ENCODE data around the gene RPUSD1.

The RPUSD1 gene

DNA sequence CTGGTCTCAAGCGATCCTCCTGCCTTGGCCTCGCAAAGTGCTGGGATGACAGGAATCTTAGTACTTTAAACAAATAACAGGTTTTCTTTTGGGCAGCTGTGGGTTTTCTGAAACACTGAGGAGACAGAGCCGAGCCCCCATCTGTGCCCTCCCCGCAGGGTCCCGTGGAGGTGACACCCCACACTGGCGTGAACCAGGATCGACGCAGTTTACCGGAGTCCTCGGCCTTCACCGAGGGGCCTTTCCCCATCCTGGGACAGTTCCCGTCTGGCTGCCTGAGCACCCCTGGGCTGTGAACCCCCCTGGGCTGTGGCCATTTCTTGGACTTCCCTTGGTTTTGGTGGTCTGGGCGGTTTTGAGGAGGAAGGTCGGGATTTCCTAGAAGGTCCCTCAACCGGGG is 27.7 kb upstream of the RPUSD1 start:
- Histone ChIP-seq H3K4me3 (ENCODE audit: low read length) (no peak overlapping the region), H3K27ac (ENCODE audit: low read depth, low read length) (no peak overlapping the region), H3K27me3 (ENCODE audit: control insufficient read depth, insufficient read depth, low read length) (peaks cover 5% of the 10 kb centered on the region), H3K9ac (ENCODE audit: low read length) (no peak overlapping the region), H3K4me1 (ENCODE audit: control insufficient read depth, insufficient read depth, low read length) (no peaks in the 10 kb centered on the region), H3K36me3 (ENCODE audit: control insufficient read depth, insufficient read depth, low read length) (no peaks in the 10 kb centered on the region)

DNA sequence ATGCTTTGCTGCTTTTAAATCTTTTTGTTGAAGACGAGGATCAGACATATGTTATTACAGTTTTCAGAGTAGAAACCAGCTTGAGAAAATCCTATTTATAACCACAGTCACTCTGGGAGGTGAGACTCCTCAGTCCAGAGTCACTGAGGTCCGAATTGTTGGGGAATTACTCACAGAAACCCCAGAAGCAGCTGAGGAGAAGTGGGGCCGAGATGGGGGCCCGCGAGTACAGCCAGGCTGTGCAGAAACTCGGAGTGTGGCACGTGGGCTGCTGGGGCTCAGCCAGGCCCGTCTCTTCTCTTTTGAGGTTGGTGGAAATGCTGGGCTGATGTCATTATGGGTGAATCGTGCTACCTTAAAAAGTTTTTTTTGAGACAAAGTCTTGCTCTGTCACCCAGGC is 26.8 kb upstream of the RPUSD1 start:
- H3K27ac ChIP-seq (ENCODE audit: low read depth, low read length): no peak overlapping the region
- peaks cover 5% of the 10 kb centered on the region for H3K27me3 ChIP-seq (ENCODE audit: control insufficient read depth, insufficient read depth, low read length)
- H3K4me1 ChIP-seq (ENCODE audit: control insufficient read depth, insufficient read depth, low read length): no peaks in the 10 kb centered on the region
- no peak overlapping the region for H3K9ac ChIP-seq (ENCODE audit: low read length)
- H3K4me3 ChIP-seq (ENCODE audit: low read length): no peak overlapping the region
- H3K36me3 ChIP-seq (ENCODE audit: control insufficient read depth, insufficient read depth, low read length): no peaks in the 10 kb centered on the region

DNA sequence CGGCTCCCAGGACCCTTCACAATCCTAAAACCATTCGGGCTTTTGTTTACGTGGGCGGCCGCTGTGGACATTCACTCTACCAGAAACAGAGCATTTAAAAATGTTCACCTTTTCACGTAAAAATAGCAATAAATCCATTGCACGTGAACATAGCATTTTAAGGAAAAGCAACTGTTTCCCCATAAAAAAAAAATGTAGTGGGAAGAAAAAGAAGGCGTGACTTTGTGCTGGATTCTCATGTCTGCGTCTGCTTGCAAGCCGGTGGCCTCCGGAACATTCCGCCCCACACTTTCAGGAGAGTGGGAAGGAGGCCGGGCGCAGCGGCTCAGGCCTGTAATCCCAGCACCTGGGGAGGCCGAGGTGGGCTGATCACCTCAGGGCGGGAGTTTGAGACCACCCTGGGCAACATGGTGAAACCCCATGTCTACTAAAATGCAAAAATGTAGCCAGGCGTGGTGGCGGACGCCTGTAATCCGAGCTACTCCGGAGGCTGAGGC is 25.8 kb upstream of the RPUSD1 start:
- Histone ChIP-seq H3K9ac (ENCODE audit: low read length) (no peak overlapping the region), H3K4me3 (ENCODE audit: low read length) (no peak overlapping the region), H3K36me3 (ENCODE audit: control insufficient read depth, insufficient read depth, low read length) (no peaks in the 10 kb centered on the region), H3K4me1 (ENCODE audit: control insufficient read depth, insufficient read depth, low read length) (no peaks in the 10 kb centered on the region), H3K27ac (ENCODE audit: low read depth, low read length) (no peak overlapping the region), H3K27me3 (ENCODE audit: control insufficient read depth, insufficient read depth, low read length) (peaks cover 5% of the 10 kb centered on the region)

DNA sequence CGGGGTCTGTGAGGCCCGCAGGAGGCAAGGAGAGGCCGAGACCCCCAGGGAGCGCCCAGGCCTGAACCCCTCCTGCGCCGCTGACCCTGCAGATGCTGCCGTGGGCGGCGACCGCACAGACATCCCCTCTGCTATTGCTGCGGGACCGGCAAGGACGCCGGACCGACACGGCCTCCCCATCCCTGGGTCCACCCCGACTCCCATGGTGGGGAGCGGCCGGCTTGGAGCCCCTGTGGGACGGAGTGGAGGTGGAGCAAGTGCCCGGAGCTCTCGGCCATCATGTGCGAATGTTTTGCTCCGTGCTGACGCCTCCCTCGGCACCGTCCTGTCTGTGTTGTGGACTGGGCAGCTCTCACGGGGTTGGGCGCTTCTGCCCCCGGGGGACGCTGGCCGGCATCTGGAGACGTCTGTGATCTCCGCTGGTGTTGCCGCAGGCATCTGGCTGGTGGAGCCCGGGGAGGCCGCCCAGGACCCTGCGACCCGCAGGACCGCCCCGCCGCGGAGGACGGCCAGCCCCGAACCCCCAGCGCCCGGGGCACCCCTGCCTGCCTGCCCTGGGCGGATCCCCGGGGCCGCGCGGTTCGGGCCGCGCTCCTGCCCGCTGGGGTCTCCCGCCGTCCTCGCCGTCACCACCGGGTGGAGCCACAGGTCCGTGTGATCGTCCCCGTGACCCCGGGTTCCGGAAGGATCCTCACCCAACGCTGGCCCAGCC is 25.2 kb upstream of the RPUSD1 start:
- Histone ChIP-seq H3K27me3 (ENCODE audit: control insufficient read depth, insufficient read depth, low read length) (peaks cover 5% of the 10 kb centered on the region), H3K9ac (ENCODE audit: low read length) (no peak overlapping the region), H3K4me3 (ENCODE audit: low read length) (no peak overlapping the region), H3K36me3 (ENCODE audit: control insufficient read depth, insufficient read depth, low read length) (no peaks in the 10 kb centered on the region), H3K4me1 (ENCODE audit: control insufficient read depth, insufficient read depth, low read length) (peaks cover 3% of the 10 kb centered on the region), H3K27ac (ENCODE audit: low read depth, low read length) (no peak overlapping the region)

DNA sequence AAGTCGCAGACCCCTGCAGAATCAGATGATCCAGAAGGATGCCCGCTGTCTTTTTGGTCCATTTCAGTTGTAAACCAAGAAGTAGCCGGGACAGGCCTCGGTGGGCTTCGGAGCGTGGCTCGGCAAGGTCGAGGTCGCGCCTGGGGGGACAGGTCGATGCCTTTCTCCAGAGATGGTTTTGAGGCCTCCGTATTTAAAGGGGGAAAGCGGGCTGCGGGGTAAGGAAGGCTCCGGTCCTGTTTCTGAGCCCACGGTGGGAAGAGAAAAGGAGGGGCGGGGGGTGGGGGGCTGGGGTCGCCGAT is 19.9 kb upstream of the RPUSD1 start:
- Histone ChIP-seq H3K9ac (ENCODE audit: low read length) (no peak overlapping the region), H3K36me3 (ENCODE audit: control insufficient read depth, insufficient read depth, low read length) (no peaks in the 10 kb centered on the region), H3K4me1 (ENCODE audit: control insufficient read depth, insufficient read depth, low read length) (peaks cover 4% of the 10 kb centered on the region), H3K4me3 (ENCODE audit: low read length) (peak overlapping the region; percentile 73), H3K27me3 (ENCODE audit: control insufficient read depth, insufficient read depth, low read length) (peaks cover 1% of the 10 kb centered on the region), H3K27ac (ENCODE audit: low read depth, low read length) (no peak overlapping the region)

DNA sequence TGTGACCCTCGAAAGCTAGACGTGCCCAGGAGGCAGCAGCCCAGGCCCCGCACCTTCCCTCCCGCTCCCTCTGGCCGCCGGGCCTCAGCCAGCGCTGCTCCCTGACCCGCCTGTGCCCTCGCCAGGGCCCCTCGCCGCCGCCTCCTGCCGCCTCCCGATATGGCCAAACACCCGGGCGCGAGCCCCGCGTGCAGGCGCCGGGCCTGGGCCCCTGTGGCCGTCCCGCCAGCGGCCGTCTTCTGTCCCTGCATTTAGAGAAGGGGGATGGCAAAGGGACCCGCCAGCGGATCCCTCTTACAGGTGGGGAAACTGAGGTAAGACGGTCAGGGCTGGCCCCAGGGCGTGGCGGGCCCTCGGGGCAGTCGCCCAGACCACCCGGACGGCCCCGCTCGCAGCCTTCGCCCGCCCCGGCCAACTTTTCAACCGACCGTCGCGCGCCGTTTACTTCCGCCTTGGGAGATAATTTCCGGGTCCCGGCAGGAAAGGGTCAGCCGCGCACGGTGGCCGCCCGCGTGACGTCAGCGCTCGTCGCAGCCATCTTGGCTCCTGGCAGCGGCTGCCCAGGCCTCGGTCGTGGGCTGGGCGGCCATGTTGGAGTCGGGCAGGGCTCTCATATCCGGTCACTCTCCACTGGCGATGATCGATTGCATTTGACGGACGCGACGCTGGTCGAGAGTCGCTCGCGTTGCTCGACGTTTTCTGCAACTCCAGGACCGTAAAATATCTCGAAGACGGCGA is 19.3 kb upstream of the RPUSD1 start:
- H3K36me3 ChIP-seq (ENCODE audit: control insufficient read depth, insufficient read depth, low read length): no peaks in the 10 kb centered on the region
- H3K9ac ChIP-seq (ENCODE audit: low read length): peak overlapping the region; percentile 68
- H3K4me1 ChIP-seq (ENCODE audit: control insufficient read depth, insufficient read depth, low read length): peaks cover 4% of the 10 kb centered on the region
- no peaks in the 10 kb centered on the region for H3K27me3 ChIP-seq (ENCODE audit: control insufficient read depth, insufficient read depth, low read length)
- H3K4me3 ChIP-seq (ENCODE audit: low read length): peak overlapping the region; percentile 88
- H3K27ac ChIP-seq (ENCODE audit: low read depth, low read length): peak overlapping the region; percentile 89

DNA sequence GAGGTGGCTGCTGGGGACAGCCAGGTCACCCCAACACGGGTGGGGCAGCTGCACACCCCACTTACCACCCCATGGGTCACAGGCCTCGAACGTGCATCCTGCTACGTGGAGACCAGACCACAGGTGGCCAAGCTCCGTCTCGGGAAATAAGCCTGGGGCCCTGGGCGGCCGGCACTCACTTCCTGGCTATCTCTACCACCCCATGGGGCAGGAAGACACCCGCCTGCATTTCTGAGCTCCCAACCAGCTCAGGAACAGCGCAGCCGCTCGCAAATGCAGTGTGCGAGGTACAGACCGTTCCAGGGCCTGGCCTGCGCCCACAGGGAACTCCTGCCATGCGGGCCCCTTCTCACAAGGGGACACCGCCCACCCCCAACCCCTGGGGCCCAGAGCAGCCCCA is 17.3 kb upstream of the RPUSD1 start:
- H3K27me3 ChIP-seq (ENCODE audit: control insufficient read depth, insufficient read depth, low read length): peaks cover 12% of the 10 kb centered on the region
- H3K4me3 ChIP-seq (ENCODE audit: low read length): no peak overlapping the region
- H3K4me1 ChIP-seq (ENCODE audit: control insufficient read depth, insufficient read depth, low read length): peaks cover 4% of the 10 kb centered on the region
- no peak overlapping the region for H3K9ac ChIP-seq (ENCODE audit: low read length)
- H3K36me3 ChIP-seq (ENCODE audit: control insufficient read depth, insufficient read depth, low read length): no peaks in the 10 kb centered on the region
- H3K27ac ChIP-seq (ENCODE audit: low read depth, low read length): no peak overlapping the region

DNA sequence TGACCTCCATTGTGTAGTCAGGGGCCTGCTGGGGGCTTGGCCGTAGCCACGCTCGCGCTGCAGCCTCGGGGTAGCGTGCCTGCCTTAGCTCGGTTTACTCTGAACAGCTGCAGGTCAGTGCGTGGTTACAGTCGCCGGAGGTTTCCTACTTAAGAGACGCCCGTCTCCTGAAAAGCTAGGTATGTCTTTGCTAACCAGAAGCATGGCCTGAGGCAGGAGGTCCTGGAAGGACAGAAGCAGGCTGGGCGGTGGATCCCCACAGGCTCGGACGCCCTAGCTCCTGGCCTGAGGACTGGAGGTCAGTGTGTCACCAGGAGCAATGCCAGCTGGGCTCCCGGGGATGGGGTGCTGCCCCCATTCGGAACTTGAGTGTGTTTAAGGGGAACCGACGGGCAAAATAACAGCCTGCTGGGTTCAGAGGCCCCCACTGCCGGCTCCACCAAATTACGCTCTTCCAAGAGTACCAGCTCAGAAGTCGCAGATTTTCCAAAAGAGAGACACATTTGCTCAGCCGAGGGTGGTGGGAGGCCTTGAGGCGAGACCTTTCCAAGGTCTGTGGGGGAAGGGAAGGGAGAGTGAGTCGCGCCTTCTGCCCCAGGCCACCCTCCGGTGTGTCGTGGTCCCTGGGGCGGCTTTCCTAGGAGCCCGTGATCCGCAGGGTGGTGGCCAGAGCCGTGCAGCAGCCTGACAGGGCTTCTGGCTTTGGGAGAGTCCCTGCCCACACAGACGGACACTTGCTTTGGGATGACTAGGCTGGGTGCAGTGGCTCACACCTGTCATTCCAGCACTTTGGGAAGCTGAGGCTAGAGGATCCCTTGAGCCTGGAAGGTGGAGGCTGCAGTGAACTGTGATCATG is 16.2 kb upstream of the RPUSD1 start:
- H3K36me3 ChIP-seq (ENCODE audit: control insufficient read depth, insufficient read depth, low read length): no peaks in the 10 kb centered on the region
- no peak overlapping the region for H3K27ac ChIP-seq (ENCODE audit: low read depth, low read length)
- no peak overlapping the region for H3K9ac ChIP-seq (ENCODE audit: low read length)
- H3K4me1 ChIP-seq (ENCODE audit: control insufficient read depth, insufficient read depth, low read length): peaks cover 4% of the 10 kb centered on the region
- H3K27me3 ChIP-seq (ENCODE audit: control insufficient read depth, insufficient read depth, low read length): peaks cover 15% of the 10 kb centered on the region
- no peak overlapping the region for H3K4me3 ChIP-seq (ENCODE audit: low read length)

DNA sequence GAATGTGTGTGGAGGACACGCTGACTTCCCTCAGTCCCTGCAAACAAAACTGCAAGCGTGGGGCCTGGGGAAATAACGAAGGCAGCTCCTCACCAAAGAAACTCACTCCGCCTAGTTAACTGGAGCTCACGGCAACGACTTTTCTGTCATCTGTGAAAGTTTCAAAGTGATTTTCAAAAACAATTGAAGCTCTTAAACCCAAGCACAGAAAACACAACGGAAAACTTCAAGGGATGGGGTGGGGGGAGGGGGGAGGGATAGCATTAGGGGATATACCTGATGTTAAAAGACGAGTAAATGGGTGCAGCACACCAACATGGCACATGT is 15.5 kb upstream of the RPUSD1 start:
- Histone ChIP-seq H3K4me1 (ENCODE audit: control insufficient read depth, insufficient read depth, low read length) (peaks cover 4% of the 10 kb centered on the region), H3K4me3 (ENCODE audit: low read length) (no peak overlapping the region)

DNA sequence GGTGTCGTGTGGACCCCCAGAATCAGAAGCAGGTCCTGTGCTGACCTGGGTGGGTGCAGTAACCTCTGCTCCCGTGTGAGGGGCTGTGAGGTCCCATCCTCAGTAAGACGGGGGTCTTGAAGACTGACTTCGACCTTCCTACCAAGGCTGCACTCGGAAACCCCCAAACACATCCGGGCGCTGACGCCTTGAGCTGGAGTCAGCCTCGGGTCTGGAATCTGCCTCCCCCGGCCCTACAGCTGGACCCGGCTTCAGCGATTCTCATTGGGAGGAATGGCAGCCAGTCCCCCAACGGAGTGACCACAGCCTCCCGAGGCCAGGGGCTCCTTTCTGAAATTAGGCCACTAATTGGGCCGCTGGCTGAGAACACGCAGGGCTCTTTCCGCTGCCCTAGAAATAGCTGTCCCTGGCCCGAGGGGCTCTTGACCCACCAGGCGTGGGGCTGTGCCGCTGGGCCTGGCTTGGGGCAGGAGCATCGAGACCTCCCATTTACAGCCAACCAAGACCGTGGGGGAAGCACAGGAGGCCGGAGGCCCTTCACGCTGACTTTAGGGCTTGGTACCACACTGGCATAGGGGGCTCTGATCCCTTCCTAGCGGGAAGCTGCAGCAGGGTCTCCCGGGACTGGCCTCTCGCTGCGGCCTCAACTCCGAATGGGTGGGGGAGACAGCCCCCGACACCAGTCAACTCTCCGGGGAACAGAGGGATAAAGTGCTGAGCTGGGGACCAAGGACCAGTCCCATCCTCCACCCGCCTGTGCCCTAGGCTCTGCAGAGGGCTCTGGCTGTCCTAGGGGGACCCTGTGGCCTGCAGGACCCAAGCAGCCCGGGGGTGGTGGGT is 15.0 kb upstream of the RPUSD1 start:
- Histone ChIP-seq H3K27me3 (ENCODE audit: control insufficient read depth, insufficient read depth, low read length) (peaks cover 15% of the 10 kb centered on the region), H3K9ac (ENCODE audit: low read length) (no peak overlapping the region), H3K27ac (ENCODE audit: low read depth, low read length) (no peak overlapping the region), H3K36me3 (ENCODE audit: control insufficient read depth, insufficient read depth, low read length) (no peaks in the 10 kb centered on the region), H3K4me1 (ENCODE audit: control insufficient read depth, insufficient read depth, low read length) (no peaks in the 10 kb centered on the region), H3K4me3 (ENCODE audit: low read length) (no peak overlapping the region)

More for the DNA sequence above, 15.5 kb upstream of the RPUSD1 start:
- Histone ChIP-seq H3K9ac (ENCODE audit: low read length) (no peak overlapping the region), H3K27ac (ENCODE audit: low read depth, low read length) (no peak overlapping the region), H3K36me3 (ENCODE audit: control insufficient read depth, insufficient read depth, low read length) (no peaks in the 10 kb centered on the region), H3K27me3 (ENCODE audit: control insufficient read depth, insufficient read depth, low read length) (peaks cover 15% of the 10 kb centered on the region)

DNA sequence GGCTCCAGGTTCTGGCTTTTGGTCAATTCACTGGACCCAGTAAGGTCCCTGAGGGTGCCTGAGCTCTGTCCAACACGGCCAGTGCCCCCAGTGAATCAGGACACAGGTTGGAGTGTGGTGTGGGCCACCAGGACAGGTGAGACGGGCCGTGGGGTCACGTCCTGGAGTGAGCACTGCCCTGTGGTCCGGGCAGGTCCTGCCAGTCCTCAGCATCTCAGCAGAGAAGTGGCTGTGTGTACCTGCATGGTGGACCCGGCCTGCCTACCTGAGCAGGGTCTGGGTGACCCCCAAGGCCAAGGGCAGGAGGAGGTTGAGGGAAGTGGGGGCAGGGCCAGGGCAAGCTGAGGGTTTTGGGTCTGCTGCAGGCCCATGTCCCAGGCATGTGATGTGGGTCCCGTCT is 14.3 kb upstream of the RPUSD1 start:
- H3K4me1 ChIP-seq (ENCODE audit: control insufficient read depth, insufficient read depth, low read length): no peaks in the 10 kb centered on the region
- H3K27me3 ChIP-seq (ENCODE audit: control insufficient read depth, insufficient read depth, low read length): peaks cover 15% of the 10 kb centered on the region
- H3K27ac ChIP-seq (ENCODE audit: low read depth, low read length): no peak overlapping the region

More for the DNA sequence above, 14.3 kb upstream of the RPUSD1 start:
- H3K36me3 ChIP-seq (ENCODE audit: control insufficient read depth, insufficient read depth, low read length): no peaks in the 10 kb centered on the region
- no peak overlapping the region for H3K4me3 ChIP-seq (ENCODE audit: low read length)
- H3K9ac ChIP-seq (ENCODE audit: low read length): no peak overlapping the region

All from rectal smooth muscle tissue (tissue), 1 donor.